AG09309 (cell line): ENCODE results near the gene HOXB3.

Source experiments
- DNase-seq: peaks from one replicate; pipeline ENCODE4 v3.0.0-alpha.2; 2010; ENCODE audit warnings: low read depth
- H3K4me3 ChIP-seq: 2 replicates; pipeline ENCODE4 v1.5.1; 2011; ENCODE audit warnings: mild to moderate bottlenecking, low read depth, low read length, moderate library complexity; ENCODE audit not compliant: control insufficient read depth
- TF ChIP-seq, protein P1 (sequence below): IDR thresholded peaks from 2 replicates; pipeline ENCODE4 v1.5.1; 2011; ENCODE audit warnings: mild to moderate bottlenecking, low read depth, low read length, inconsistent platforms; ENCODE audit not compliant: insufficient read depth, control insufficient read depth; ENCODE audit errors: missing control alignments

Gene HOXB3

DNA sequence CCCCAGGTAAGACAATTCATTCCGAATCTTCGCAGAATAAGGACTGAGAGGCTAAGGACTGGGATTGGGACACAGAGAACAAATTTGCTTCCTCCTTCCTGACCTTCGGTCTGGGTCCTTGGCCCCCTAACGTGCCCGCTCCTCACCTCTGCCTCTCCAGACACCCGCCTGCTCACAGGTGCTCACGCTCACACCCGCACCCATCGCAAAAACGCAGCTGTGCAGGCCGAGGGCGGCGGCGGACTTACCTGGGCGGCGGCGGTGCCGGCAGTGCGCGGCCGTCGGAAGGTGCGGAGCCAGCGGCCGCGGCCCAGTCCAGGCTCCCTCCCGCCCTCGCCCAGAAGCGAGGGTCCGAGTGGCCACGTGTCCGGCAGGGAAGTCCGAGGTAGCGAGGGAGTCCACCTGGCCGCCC, 43.2 kb upstream of the HOXB3 start:
- no peak overlapping the region for H3K4me3 ChIP-seq
- no peak for DNase-seq
- TF ChIP-seq, protein P1, sequence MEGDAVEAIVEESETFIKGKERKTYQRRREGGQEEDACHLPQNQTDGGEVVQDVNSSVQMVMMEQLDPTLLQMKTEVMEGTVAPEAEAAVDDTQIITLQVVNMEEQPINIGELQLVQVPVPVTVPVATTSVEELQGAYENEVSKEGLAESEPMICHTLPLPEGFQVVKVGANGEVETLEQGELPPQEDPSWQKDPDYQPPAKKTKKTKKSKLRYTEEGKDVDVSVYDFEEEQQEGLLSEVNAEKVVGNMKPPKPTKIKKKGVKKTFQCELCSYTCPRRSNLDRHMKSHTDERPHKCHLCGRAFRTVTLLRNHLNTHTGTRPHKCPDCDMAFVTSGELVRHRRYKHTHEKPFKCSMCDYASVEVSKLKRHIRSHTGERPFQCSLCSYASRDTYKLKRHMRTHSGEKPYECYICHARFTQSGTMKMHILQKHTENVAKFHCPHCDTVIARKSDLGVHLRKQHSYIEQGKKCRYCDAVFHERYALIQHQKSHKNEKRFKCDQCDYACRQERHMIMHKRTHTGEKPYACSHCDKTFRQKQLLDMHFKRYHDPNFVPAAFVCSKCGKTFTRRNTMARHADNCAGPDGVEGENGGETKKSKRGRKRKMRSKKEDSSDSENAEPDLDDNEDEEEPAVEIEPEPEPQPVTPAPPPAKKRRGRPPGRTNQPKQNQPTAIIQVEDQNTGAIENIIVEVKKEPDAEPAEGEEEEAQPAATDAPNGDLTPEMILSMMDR: no peak

- TF ChIP-seq, protein P1: no peak
- DNase-seq: no peak
- H3K4me3 ChIP-seq: no peak overlapping the region
Measured at GRCh38 chr17:48632579-48633265, 42.7 kb upstream of the HOXB3 start.

DNA sequence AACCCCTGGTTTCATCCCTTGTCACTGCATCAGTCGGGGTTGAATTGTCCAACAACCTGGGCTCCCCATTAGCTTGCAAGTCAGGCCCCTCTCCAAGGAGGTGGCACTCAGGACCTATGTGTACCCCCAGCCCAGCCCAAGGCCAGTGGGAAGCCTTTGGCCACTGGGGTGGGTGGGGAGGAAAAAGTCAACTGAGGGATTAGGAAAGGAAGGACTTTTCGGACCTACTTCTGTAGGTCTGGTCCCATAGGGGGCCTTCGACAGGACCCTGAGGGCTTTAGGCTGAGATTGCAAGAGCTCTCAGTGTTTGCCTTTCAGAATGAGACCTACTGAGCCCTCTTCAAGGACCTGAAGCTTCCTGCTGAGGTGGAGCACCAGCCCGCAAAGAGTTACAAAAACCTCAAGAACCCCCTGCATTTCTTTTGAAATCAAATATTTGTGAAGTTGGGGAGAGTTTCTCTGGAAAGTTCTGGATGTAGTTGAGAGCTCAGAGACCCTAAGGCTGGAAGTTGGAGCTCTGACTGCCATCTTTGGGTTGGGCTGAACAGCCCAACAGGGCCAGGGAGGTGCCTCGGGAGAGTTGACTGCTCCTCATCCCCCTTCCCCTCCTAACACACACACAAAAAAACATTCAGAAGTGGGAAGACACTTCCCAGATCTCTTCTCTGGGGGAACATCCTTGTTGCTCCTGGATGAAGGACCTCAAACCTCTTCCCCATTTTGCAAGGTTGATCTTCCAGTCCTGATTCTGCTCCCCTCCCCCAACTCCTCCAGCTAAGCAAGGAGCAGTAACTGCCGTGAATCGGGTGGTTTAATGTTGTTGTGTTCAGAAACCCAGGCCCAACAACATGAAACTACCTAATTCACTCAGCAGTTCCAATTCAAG, 41.9 kb upstream of the HOXB3 start:
- no peak overlapping the region for H3K4me3 ChIP-seq
- no peak for DNase-seq
- TF ChIP-seq, protein P1: no peak

DNA sequence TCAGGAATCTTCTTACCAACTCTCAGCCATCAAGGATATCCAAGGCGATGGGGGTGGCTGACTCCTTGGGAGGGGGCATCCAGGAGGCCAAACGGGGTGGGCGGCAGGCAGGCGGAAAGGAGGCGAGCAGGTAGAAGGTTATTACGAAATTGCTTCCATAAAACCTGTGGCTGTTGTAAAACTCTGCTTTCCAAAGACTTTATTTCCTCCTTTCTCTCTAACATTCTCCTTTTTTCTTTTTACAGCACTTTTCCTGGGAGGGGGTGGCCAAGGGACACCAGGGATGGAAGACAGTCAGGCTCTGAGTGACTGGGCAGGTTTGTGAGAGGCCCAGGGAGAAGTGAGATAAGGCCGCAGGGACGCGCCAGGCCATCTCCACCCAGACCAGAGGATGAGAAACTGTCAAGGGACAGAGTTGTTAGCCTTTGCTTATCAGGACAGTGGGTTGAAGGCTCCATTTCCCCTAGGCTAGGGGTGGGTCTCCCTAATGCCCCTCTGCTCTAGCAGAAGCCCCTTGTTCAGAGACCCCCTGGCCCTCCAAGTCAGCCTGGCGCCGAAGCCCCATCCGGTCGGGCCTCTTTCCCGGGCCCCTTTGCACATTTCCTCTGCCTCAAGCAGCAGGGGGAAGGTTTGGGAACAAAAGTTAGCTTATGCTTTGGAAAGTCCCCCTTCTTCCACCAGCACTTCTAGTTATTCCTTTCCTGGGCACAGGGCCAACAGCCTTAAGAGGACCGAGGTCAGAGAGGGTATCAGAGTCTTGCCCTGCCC, 41.1 kb upstream of the HOXB3 start:
- H3K4me3 ChIP-seq: no peak overlapping the region
- TF ChIP-seq, protein P1: no peak
- DNase-seq: no peak

DNA sequence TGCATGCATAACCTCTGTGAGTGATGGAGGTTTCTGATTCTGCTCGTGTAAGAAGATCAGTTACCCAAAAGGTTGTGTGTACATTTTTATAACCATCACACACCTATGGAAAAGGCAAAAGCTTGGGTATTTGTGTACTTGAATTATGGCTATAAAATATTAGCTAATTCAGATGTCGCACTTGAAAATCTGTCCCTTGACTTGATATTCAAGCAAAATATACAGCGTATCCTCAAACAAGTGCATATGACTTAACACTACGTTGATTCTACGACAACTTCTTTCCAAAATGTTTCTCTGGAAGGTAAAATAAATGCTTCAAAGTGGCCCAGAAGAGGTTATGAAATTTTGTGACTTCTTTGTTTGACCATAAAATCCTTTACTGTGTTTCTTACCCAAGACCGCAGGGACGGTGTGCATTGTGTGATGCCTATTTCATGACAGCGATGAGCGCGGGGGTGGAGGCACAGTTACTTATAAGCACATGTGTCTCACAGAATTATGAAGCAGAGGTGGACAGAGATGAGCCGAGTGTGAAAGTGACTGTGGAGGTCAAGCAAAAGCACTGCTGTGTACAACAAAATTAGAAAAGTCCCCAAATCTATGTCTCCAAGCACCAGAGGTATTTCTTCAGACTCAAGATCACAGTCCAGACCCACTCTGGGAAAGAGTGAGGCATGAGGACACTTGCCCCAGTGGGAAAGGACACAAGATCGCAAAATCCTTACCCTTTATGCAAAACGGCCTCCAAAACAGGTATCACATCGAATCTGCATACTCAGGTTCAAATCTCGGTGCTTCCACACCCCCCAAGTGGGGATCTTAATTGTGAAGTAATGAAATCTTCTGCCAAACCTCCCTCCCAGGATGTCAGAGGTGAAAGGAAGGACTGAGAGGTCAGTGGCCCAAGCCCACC, 40.2 kb upstream of the HOXB3 start:
- no peak overlapping the region for H3K4me3 ChIP-seq
- TF ChIP-seq, protein P1: no peak
- DNase-seq: no peak
